GM12873 (cell line): ENCODE measurements around the gene NMT1.

ENCODE experiments used
- TF ChIP-seq, protein P1 (sequence below): IDR thresholded peaks from 2 replicates; pipeline ENCODE4 v1.5.1; 2012; ENCODE audit warnings: low read depth, mild to moderate bottlenecking, moderate library complexity, low read length, control low read depth; ENCODE audit not compliant: insufficient read depth; ENCODE audit errors: missing control alignments

NMT1 gene

GRCh38 chr17:45149669-45150664 lies 88.8 kb downstream of the NMT1 start:
- TF ChIP-seq, protein P1, sequence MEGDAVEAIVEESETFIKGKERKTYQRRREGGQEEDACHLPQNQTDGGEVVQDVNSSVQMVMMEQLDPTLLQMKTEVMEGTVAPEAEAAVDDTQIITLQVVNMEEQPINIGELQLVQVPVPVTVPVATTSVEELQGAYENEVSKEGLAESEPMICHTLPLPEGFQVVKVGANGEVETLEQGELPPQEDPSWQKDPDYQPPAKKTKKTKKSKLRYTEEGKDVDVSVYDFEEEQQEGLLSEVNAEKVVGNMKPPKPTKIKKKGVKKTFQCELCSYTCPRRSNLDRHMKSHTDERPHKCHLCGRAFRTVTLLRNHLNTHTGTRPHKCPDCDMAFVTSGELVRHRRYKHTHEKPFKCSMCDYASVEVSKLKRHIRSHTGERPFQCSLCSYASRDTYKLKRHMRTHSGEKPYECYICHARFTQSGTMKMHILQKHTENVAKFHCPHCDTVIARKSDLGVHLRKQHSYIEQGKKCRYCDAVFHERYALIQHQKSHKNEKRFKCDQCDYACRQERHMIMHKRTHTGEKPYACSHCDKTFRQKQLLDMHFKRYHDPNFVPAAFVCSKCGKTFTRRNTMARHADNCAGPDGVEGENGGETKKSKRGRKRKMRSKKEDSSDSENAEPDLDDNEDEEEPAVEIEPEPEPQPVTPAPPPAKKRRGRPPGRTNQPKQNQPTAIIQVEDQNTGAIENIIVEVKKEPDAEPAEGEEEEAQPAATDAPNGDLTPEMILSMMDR = no peak

- TF ChIP-seq, protein P1 = no peak
Measured at GRCh38 chr17:45150911-45151809, 90.0 kb downstream of the NMT1 start.

DNA sequence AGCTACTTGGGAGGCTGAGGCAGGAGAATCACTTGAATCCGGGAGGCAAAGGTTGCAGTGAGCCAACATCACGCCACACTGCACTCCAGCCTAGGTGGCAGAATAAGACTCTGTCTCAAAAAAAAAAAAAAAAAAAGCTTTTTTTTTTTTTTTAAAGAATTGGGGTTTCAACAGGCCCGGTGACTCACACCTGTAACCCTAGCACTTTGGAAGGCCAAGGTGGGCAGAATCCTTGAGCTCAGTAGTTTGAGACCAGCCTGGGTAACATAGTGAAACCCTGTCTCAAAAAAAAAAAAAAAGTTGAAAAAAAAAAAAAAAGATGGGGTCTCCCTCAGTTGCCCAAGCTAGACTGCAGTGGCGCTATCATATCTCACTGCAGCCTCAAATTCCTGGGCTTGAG lies 93.9 kb downstream of the NMT1 start:
- TF ChIP-seq, protein P1 = no peak

DNA sequence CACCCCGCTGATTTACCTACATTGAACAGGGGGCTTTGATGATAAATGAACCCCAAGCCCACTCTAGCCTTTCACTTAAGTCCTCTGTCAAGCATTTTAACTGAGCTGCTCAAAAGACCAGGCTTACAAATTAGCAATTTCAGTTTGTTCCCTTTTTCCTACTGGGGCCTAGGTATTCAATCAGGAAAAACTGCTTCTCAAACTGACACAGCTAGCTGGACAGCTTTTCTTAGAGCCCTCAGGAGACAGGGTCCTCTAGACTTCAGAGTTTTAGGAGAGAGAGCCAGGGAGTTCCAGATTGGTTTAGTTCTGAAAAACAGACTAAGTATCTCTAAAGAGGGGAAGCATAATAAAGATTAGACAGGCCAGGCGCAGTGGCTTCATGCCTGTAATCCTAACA lies 94.4 kb downstream of the NMT1 start:
- TF ChIP-seq, protein P1 = no peak

GRCh38 chr17:45156242-45156641 lies 95.1 kb downstream of the NMT1 start:
- TF ChIP-seq, protein P1 = no peak
